Measurements from ENCODE around the gene TOR4A. TPM values are rescaled to one million over a fixed set of nuclear protein-coding genes. Genes with fewer than 3 reads are reported as not detected.

TOR4A gene
- total and polyA plus RNA-seq, 9 of the 15 experiments (the other 6 are each of a cell fraction or from before 2014, with no cell fraction given), result 3.9 to 49.2 (median 8.8) TPM

- TF ChIP-seq ZNF589 (CRISPR knock-in tag; IDR thresholded peaks at IDR 0.05; ENCODE audit: low read depth) (no peak), MEIS2 (IDR thresholded peaks at IDR 0.05; ENCODE audit: partially characterized antibody) (no peak), TSHZ1 (CRISPR knock-in tag; IDR thresholded peaks at IDR 0.05) (no peak), GATA2 (CRISPR knock-in tag; IDR thresholded peaks at IDR 0.05) (0 out of 2 replicates have a peak, but pooled peaks have one; percentile 53), POLR2G (IDR thresholded peaks at IDR 0.05; ENCODE audit: low read depth, low read length) (peak; percentile 14; the same call in 1 of the 2 replicates), TEAD2 (tag; IDR thresholded peaks at IDR 0.05) (no peak), ZNF3 (CRISPR knock-in tag; IDR thresholded peaks at IDR 0.05) (no peak), EP400 (IDR thresholded peaks at IDR 0.05) (no peak), PURB (CRISPR knock-in tag; IDR thresholded peaks at IDR 0.05; ENCODE audit: low read depth) (no peak), TARDBP (IDR thresholded peaks at IDR 0.05) (no peak), PBX2 (CRISPR knock-in tag; IDR thresholded peaks at IDR 0.05; ENCODE audit: low read depth) (0 out of 2 replicates have a peak, but pooled peaks have one; percentile 21), PBX2 (tag; conservative IDR thresholded peaks at IDR 0.05; ENCODE audit: low read depth) (no peak), ZSCAN29 (IDR thresholded peaks at IDR 0.05) (no peak), ZNF395 (CRISPR knock-in tag; IDR thresholded peaks at IDR 0.05) (no peak), EGR1 (conservative IDR thresholded peaks at IDR 0.05) (0 out of 2 replicates have a peak, but pooled peaks have one; percentile 37), HNRNPH1 (optimal IDR thresholded peaks at IDR 0.05; ENCODE audit: low read depth, low read length) (no peak), TCF15 (CRISPR knock-in tag; IDR thresholded peaks at IDR 0.05) (no peak), BRF2 (IDR thresholded peaks at IDR 0.05; ENCODE audit: borderline replicate concordance, insufficient read depth, insufficient read length) (no peak), KAT7 (CRISPR knock-in tag; IDR thresholded peaks at IDR 0.05; ENCODE audit: borderline replicate concordance) (no peak)
Observed at GRCh38 chr9:137307255-137308056, 29.9 kb downstream of the TOR4A start (continued).
